Stimulated activated CD8-positive, alpha-beta memory T cell treated with anti-CD3 and anti-CD28 coated beads, Interleukin-4, amount 100 ng/mL, for 48 hours (primary cell): Measurements from ENCODE around the gene METTL1.
"Not testable (repeated sequence)": the region's sequence is repeated elsewhere in the genome, so short reads cannot be mapped to it uniquely, and the experiment has no call there.

Experiments used
- DNase-seq: peaks from one replicate; pipeline ENCODE4 v3.0.0-alpha.2; 2020

The METTL1 gene

DNA sequence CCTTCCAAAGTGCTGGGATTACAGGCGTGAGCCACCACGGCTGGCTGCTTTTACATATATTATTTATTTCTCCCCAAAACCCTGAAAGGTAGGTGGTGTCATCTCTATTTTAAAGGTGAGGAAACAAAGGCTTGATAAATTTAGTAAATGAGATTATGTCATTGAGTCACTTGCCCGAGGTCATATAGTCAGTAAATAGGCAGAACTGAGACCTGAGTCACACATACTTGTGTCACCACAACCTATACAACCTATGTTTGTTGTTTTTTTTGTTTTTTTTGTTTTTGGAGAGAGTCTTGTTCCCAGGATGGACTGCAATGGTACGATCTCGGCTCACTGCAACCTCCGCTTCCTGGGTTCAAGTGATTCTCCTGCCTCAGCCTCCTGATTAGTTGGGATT is 23.4 kb upstream of the METTL1 start:
- no peak for DNase-seq

DNA sequence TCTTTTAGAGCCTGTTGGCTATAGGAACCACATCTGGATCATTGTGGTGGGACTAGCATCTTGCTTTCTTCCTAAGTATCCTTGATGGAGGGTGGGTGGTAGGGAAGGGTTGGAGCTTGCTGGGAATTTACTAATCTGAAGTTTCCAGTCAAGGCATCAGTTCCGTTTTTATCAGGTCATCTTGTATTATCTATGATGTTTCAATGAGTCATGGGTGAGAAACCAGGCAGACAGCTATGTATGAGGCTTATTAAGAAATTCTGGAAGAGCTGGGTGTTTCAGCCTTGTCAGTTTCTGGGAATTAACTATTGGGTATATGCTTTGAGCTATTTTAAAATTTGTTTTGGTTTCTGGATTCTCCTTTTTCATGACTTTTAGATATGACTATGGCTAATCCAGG is 22.0 kb upstream of the METTL1 start:
- DNase-seq: no peak

DNA sequence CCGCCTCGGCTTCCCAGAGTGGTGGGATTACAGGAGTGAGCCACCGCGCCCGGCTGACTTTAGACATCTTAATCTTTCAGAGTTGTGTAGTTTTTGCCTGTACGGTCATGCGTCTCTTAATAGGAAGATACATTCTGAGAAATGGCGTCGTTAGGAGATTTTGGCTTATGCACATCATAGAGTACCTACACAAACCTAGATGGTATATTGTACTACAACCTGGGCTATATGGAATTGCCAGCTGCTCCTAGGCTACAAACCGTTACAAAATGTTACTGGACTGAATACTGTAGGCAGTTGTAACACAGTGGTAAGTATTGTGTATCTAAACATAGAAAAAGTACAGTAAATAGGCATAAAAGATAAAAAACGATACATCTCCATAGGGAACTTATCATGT is 12.0 kb upstream of the METTL1 start:
- no peak for DNase-seq

DNA sequence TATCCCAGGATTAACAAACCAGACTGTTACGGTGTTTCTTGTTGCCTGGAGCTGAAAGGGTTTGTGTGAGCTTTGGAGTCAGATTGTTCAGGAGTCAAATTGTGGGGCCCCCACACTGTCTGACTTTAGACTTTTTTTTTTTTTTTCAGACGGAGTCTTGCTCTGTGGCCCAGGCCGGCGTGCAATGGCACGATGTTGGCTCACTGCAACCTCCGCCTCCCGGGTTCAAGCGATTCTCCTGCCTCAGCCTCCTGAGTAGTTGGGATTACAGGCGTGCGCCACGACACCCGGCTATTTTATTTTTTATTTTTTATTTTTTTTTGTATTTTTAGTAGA is 11.5 kb upstream of the METTL1 start:
- no peak for DNase-seq

DNA sequence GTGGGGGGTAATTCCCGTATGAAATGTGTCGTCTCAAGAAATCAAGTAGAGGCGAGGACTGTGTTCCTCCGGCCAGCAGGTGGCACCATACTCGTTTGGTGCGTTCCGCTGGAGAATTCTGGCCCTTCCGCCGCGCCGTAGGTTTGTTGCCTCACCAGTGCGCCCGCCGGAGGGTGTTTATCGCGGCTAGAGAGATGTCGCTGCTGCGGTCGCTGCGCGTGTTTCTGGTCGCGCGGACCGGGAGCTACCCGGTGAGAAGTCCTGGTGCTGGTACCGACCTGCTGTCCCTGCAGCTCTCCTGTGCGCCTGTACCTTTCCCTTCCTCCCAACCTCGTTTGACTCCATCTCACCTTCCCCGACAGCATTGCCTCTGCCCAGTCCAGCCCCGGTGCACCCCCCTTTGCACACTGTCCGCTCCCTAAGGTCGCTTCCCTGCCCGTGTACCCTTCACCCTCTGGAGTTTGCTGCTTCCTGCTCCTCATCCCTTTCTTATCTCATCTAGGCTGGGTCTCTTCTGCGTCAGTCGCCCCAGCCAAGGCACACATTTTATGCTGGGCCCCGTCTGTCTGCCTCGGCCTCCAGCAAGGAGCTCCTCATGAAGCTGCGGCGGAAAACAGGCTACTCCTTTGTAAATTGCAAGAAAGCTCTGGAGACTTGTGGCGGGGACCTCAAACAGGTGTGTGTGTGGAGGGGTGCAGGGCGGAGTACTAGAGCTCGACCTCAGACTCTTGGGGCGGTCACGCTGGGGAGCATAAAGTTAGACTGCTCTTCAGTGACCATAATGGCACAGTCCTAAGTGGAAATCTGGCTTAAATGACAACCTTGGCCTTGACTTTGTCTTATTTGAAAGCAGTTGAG is 10.9 kb upstream of the METTL1 start, which contains the start of gene TSFM:
Gene TSFM (plus strand): TSS at position 180 of the 858 bp plus-strand sequence. CDS start 15 bp downstream, at position 195.
- peak; percentile 99 for DNase-seq

DNA sequence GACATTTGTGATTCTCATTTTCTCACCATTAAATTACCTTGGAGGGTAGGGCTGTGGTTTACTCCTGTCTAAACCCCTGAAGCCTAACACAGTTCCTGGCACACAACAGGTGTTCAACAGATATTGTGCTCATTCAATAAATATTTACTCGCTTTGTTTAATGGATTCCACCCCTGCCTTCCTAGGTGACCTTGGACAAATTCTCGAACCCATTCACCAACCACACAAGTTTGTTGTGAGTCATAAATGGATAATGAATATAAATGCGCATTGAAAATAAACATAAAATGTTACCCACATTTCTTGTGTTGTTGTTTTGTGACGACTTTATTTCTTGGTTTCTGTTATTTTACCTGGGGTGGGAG is 10.3 kb upstream of the METTL1 start:
- no peak for DNase-seq

DNA sequence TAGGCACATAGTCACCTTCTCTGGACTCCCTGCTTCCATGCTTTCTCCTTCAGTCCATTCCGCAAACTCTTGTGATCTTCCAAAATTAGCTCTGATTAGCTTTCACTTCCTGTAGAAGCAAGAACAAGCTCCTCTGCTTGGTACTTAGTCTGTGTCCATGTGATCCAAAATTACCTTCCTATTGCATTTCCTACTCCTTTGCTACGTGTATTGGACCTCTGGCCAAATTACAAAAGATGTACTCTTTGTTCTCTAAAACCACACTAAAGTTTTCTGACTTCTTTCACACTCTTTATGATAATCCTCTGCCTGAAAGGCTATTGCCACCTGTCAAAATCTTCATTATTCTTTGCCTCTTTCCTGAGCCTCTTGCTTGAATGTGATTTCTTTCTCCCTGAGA is 9.9 kb upstream of the METTL1 start:
- no peak for DNase-seq

DNA sequence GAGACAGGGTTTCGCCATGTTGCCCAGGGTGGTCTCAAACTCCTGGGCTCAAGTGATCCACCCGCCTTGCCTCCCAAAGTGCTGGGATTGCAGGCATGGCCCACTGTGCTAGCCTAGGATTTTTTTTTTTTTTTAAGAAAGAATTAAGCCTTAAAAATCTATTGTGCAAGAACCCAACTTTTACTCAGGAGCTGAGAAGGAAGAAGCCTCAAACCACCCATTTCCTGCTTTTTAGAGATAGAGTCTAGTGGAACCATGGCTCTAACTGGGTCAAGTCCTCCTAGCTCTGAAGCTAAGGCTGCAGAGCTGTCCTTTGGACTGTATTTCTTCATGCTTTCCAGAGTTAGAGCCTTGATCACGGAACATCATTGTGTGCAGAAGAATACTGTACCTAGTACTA is 9.3 kb upstream of the METTL1 start:
- DNase-seq: no peak

DNA sequence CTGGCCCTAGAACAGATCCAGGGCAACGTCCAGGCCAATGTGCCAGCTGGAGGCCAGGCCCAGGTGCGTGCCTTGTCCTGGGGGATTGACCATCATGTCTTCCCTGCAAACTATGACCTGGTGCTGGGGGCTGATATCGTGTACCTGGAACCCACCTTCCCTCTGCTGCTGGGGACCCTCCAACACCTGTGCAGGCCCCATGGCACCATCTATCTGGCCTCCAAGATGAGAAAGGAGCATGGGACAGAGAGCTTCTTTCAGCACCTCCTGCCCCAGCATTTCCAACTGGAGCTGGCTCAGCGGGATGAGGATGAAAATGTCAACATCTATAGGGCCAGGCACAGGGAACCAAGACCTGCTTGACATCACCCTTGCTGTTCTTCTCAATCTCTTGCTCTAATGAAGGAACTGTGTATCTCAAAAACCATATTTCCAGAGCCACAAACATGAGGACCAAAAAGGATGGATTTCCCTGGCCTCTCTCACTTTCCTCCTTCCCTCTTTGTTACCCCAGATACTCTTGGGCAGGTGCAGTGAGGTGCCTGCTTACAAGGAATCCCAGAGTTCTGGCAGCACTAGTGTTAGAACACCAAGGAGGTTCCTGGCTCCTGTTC is 8.5 kb upstream of the METTL1 start:
- no peak for DNase-seq

DNA sequence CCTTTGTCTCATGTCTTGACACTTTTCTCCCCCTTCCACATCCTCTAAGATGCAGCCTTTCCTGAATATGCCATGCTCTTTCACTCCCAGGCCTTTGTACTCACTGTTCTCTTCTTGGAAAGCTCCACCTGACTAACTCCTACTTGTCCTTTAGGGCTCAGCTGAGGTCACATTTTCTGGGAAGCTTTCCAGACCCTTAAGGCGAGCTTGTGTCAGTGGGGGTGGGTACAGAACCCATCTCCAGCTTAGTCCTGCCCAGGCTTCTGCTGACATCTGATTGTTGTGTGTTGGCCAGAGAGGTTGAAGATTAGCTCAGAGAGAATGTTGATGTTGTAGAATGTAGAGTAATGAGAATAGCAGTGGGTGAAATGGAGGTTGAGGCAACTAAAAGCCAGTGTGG is 7.8 kb upstream of the METTL1 start:
- no peak for DNase-seq

DNA sequence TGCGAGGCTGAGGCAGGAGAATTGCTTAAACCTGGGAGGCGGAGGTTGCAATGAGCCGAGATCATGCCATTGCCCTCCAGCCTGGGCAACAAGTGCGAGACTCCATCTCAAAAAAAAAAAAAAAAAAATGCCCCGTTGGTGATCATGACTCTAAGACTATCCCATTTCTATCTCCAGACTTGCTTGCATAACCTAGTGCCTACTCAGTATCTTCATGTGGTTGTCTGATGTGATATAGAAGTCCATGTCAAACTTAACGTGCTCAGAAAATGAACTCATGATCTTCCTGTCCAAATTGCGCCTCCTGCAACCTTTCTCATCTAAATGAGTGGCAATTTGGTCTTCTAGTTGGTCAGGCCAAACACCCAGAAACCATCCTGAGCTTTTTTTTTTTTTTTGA is 6.0 kb upstream of the METTL1 start:
- no peak for DNase-seq

DNA sequence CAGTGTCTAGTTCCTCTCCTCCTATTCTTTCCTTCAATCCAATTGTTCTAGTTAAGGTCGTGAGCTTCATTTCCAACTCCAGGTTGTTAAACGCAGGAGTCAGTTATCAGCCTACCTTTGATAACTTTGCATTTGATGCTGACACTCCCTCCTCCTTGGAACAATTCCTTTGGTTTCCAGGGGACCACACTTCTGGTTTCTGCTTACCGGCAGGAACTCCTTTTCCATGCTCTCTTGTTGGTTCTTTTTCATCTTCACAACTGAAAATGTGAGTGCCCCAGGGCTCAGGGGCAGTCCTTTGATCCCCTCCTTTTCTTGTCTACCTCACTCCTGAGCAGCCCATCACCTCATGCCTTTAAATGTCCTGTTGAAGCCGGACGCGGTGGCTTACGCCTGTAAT is 5.5 kb upstream of the METTL1 start:
- no peak for DNase-seq

DNA sequence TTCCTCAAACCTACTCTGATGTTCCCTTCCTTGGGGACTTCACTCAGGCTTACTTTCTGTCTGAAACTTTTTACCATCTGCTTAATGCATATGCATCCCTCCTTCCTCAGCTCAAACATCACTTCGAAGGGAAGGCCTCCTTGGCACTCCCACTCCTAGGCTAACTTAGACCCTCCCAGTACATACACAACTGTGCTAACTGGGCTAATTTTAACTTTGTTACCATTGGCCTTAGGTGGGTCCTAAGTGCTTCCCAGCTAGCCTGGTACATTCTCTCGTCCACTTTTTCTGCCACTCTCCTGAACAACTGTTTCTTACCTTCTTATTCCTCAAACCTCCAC is 4.3 kb upstream of the METTL1 start:
- DNase-seq: no peak

DNA sequence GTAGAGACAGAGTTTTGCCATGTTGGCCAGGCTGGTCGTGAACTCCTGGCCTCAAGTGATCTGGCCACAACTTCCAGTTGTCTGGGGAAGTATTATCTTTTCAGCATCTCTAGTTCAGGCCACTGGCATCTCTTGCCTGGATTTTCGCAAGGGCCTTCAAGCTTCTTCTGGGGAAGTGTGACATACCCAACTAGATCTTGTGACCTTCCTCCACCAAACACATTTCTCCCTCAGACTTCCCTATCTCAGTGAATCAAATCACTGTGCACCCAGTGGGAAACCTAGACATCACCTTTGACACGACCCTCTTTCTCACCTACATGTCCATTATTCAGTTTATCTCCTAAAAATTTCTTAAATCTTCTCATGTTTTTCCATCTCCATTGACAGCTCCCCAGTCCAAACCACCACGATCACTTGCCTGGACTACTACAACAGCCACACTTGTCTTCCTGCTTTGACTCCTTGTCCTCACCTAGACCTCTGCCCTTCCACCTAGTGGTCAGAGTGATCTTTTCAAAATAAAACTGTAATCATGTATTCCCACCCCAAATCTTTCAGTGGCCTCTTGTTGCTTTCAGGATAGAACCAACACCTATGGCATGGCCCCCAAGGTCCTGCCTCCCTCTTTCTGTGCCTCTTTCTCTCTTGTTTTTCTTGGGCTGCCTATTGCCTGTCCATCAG is 3.8 kb upstream of the METTL1 start:
- DNase-seq: no peak

DNA sequence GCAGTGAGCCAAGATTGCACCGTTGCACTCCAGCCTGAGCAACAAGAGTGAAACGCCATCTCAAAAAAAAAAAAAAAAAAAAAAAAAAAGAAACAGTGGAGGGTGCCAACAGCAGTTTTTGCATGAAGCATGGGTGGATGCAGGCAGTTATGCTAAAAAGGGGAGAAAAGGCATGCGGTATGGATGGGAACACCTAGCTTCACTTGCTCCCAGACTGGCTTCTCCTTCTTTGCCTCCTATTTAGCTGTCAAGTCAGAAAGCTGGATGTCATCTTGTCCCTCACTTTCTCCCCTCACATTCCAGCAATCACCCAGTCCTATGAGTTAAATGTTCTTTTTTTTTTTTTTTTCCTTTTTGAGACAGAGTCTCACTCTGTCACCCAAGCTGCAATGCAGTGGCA is 3.1 kb upstream of the METTL1 start:
- DNase-seq: no peak

DNA sequence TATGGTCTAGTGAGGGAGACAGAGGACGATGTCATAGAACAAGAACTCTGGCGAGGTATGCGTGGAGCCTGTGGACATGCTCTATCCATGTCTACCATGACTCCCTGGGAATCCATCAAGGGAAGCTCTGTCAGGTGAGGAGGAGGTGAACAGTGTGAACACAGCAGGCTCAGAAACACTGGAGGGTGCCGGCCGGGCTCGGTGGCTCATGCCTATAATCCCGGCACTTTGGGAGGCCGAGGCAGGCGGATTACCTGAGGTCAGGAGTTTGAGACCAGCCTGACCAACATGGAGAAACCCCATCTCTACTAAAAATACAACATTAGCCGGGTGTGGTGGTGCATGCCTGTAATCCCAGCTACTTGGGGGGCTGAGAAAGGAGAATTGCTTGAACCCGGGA is 2.7 kb upstream of the METTL1 start:
- not testable (repeated sequence) for DNase-seq

DNA sequence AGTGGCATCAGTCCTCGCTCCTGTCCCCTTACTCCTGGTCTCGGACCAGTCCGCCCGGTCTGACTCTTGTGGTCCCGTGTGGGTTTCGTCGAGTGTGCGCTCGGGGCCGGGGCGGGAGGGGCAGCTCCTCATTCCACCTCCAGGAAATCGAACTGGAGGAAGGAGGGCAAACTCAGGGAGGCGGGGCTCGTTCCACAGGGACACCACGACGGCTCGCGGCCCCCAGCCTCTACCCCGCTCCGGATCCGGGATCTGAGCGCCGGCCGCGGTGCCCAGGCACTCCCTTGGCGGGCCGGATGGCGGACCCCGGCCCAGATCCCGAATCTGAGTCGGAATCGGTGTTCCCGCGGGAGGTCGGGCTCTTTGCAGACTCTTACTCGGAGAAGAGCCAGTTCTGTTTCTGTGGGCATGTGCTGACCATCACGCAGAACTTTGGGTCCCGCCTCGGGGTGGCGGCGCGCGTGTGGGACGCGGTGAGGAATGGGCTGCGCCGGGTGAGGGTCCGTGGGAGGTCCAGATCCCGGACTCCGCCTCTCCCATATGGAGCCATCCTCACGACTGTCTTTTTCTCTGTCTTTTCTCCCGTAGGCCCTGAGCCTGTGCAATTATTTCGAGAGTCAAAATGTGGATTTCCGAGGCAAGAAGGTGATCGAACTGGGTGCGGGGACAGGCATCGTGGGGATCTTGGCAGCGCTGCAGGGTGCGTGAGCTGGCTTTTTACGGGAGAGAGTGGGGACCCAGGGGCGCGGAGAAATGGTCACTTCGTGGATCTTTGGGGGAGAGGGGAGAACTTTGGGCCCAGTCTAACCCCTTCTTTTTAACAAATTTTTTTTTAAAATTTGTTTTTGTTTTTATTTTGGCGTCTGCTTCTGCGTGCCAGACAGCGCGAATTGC is 771 bp upstream of the METTL1 start, which contains the start of gene EEF1AKMT3:
Gene EEF1AKMT3 (plus strand): TSS at position 186 of the 894 bp plus-strand sequence. CDS start 111 bp downstream, at position 297.
- no peak for DNase-seq

DNA sequence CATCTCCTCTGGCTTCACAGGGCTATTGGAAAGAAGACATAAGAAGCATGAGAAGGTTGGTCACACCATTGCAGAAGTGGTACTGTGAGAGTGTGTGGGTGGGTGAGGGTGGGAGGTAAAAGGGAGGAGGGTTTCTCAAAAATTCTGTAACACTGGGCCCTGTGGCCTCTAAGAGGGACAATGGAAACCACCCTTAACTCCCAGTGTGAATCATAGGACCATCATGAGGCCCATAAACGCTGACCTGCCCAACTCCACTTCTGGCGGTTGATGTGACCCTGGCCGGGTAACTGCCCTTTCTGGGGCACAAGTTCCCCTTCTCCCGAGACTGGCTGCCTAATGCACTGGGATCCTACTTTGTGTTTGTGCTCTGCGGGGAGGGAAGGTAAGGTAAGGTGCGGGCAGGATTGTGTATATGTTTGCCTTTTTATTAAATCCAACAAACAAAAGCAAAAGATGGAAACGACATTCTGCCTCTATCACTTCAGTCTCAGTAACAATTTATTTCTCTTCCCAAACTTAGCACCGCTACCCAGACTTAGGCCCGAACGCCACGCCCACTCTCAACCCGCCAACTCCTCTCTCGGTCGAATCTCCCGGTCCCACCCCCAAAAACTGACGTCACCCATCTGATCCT is 551 bp downstream of the METTL1 start:
- peak; percentile 94 for DNase-seq

DNA sequence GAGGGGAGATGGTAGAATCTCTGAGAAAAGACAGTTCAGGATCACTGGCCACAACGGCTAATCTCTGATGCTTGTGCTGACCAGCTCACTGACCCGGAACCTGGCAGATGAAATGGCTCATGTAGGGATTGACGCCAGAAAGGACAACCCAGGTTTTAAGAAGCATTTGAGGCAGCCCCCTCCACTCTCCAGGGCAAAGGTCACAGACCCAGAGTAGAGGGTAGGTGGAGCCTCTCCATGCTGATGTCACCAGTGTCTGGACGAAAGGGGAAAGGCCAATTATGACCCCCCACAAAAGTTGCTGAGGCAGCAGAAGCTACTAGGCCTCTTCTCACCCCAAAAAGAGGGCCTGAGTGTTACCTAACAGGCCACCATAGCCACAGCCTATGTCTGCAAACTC is 1.2 kb downstream of the METTL1 start:
- DNase-seq: no peak

DNA sequence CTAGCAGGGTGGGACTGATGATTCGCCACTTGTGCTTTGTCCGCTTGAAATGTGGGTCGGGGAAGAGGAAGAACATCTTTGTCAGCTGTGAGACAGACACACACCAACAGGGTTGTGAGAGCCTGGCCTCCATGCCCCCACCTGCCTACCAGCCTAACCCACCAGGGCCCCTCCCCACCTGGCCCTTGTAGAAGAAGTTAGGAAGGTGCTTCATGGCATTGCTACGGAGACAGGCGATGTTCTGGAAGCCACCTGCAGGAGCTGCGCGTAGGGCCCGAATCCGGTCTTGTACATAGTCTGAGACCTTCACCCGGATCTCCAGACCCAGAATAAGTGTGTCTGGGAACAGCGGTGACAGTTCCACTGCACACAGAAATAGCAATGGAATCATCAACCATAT is 2.3 kb downstream of the METTL1 start:
- no peak for DNase-seq

DNA sequence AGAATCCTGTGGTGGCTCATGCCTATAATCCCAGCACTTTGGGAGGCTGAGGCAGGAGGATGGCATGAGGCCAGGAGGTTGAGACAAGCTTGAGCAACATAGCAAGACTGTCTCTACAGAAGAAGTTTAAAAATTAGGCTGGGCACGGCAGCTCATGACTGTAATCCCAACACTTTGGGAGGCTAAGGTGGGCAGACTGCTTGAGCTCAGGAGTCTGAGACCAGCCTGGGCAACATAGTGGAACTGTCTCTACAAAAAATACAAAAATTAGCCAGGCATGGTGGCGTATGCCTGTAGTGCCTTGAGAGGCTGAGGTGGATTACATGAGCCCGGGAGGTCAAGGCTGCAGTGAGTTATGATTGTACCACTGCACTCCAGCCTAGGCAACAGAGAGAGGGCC is 4.0 kb downstream of the METTL1 start:
- no peak for DNase-seq

DNA sequence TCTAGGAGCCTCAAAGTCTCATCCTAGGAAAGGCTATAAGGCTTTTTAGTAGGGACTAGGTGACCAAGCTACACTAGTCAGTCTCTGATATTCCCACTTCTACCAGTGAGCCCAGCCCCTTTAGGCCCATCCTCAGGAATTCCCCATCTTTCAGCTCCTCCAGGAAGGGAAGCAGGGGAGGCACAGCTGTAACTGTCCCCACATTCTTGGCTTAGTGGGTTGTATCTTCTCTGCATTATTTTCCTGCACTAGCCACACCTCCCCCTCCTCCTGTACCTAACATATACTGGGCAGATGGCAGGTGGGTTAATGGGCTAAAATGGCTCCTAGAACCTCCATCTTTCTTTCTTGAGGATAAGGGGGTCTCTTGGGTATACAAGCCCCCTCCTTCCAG is 4.6 kb downstream of the METTL1 start:
- DNase-seq: no peak
